ENCODE measurements around the gene FLOT1.

The FLOT1 gene

GRCh38 chr6:30779850-30780641 is 37.6 kb upstream of the FLOT1 start:
- peak overlapping the region; percentile 59; the same call in 1 of the 2 replicates for H3K4me3 ChIP-seq
- H3K9me3 ChIP-seq (ENCODE audit: low read depth, low read length) = no peaks in the 10 kb centered on the region
- H3K9ac ChIP-seq (ENCODE audit: insufficient read length) = no peak overlapping the region
- no peak for DNase-seq (ENCODE audit: low read depth, low spot score)
- no peaks in the 10 kb centered on the region for H3K36me3 ChIP-seq (ENCODE audit: insufficient read depth, low read length)
- no peak for TF ChIP-seq EZH2 (IDR thresholded peaks at IDR 0.05)
- no peak for TF ChIP-seq FOXP2 (optimal IDR thresholded peaks at IDR 0.05; ENCODE audit: control extremely low read depth, extremely low read length, insufficient read depth)
- TF ChIP-seq POLR2AphosphoS5 (IDR thresholded peaks at IDR 0.05; ENCODE audit: borderline replicate concordance, low read depth, low read length) = no peak
- H3K27ac ChIP-seq = peak overlapping the region; percentile 99

- peak overlapping the region; percentile 84 for H3K27ac ChIP-seq
- no peak for TF ChIP-seq FOXP2 (optimal IDR thresholded peaks at IDR 0.05; ENCODE audit: control extremely low read depth, extremely low read length, insufficient read depth)
- TF ChIP-seq EZH2 (IDR thresholded peaks at IDR 0.05) = no peak
- TF ChIP-seq POLR2AphosphoS5 (IDR thresholded peaks at IDR 0.05; ENCODE audit: borderline replicate concordance, low read depth, low read length) = no peak
- no peak overlapping the region for H3K9ac ChIP-seq (ENCODE audit: insufficient read length)
Observed at GRCh38 chr6:30778001-30778635, 35.6 kb upstream of the FLOT1 start.

GRCh38 chr6:30777155-30777485 is 34.6 kb upstream of the FLOT1 start:
- no peaks in the 10 kb centered on the region for H3K9me3 ChIP-seq (ENCODE audit: low read depth, low read length)
- no peak for TF ChIP-seq POLR2AphosphoS5 (IDR thresholded peaks at IDR 0.05; ENCODE audit: borderline replicate concordance, low read depth, low read length)
- no peak for TF ChIP-seq FOXP2 (optimal IDR thresholded peaks at IDR 0.05; ENCODE audit: control extremely low read depth, extremely low read length, insufficient read depth)
- no peak for TF ChIP-seq EZH2 (IDR thresholded peaks at IDR 0.05)
- H3K27ac ChIP-seq = no peak overlapping the region
- no peak overlapping the region for H3K9ac ChIP-seq (ENCODE audit: insufficient read length)
- no peaks in the 10 kb centered on the region for H3K36me3 ChIP-seq (ENCODE audit: insufficient read depth, low read length)
- no peak overlapping the region for H3K4me3 ChIP-seq
- DNase-seq (ENCODE audit: low read depth, low spot score) = no peak

More at GRCh38 chr6:30778001-30778635, 35.6 kb upstream of the FLOT1 start:
- no peaks in the 10 kb centered on the region for H3K9me3 ChIP-seq (ENCODE audit: low read depth, low read length)
- no peaks in the 10 kb centered on the region for H3K36me3 ChIP-seq (ENCODE audit: insufficient read depth, low read length)
- no peak overlapping the region; the same call in 1 of the 2 replicates for H3K4me3 ChIP-seq
- DNase-seq (ENCODE audit: low read depth, low spot score) = no peak

GRCh38 chr6:30776390-30777154 is 34.1 kb upstream of the FLOT1 start:
- Histone ChIP-seq H3K36me3 (ENCODE audit: insufficient read depth, low read length) (no peaks in the 10 kb centered on the region), H3K9ac (ENCODE audit: insufficient read length) (no peak overlapping the region), H3K9me3 (ENCODE audit: low read depth, low read length) (no peaks in the 10 kb centered on the region), H3K4me3 (no peak overlapping the region), H3K27ac (no peak overlapping the region)
- TF ChIP-seq POLR2AphosphoS5 (IDR thresholded peaks at IDR 0.05; ENCODE audit: borderline replicate concordance, low read depth, low read length) (no peak), FOXP2 (optimal IDR thresholded peaks at IDR 0.05; ENCODE audit: control extremely low read depth, extremely low read length, insufficient read depth) (no peak), EZH2 (IDR thresholded peaks at IDR 0.05) (no peak)
- no peak for DNase-seq (ENCODE audit: low read depth, low spot score)

- TF ChIP-seq POLR2AphosphoS5 (IDR thresholded peaks at IDR 0.05; ENCODE audit: borderline replicate concordance, low read depth, low read length) (no peak), EZH2 (IDR thresholded peaks at IDR 0.05) (no peak), FOXP2 (optimal IDR thresholded peaks at IDR 0.05; ENCODE audit: control extremely low read depth, extremely low read length, insufficient read depth) (no peak)
- Histone ChIP-seq H3K27ac (no peak overlapping the region), H3K4me3 (no peak overlapping the region), H3K9me3 (ENCODE audit: low read depth, low read length) (no peaks in the 10 kb centered on the region), H3K9ac (ENCODE audit: insufficient read length) (no peak overlapping the region), H3K36me3 (ENCODE audit: insufficient read depth, low read length) (no peaks in the 10 kb centered on the region)
- DNase-seq (ENCODE audit: low read depth, low spot score) = no peak
Observed at GRCh38 chr6:30775104-30775503, 32.6 kb upstream of the FLOT1 start.

- H3K9me3 ChIP-seq (ENCODE audit: low read depth, low read length) = no peaks in the 10 kb centered on the region
- no peak overlapping the region for H3K9ac ChIP-seq (ENCODE audit: insufficient read length)
- TF ChIP-seq EZH2 (IDR thresholded peaks at IDR 0.05) (no peak), POLR2AphosphoS5 (IDR thresholded peaks at IDR 0.05; ENCODE audit: borderline replicate concordance, low read depth, low read length) (no peak), FOXP2 (optimal IDR thresholded peaks at IDR 0.05; ENCODE audit: control extremely low read depth, extremely low read length, insufficient read depth) (no peak)
- H3K4me3 ChIP-seq = no peak overlapping the region
- no peak overlapping the region for H3K27ac ChIP-seq
- H3K36me3 ChIP-seq (ENCODE audit: insufficient read depth, low read length) = no peaks in the 10 kb centered on the region
- no peak for DNase-seq (ENCODE audit: low read depth, low spot score)
Observed at GRCh38 chr6:30774701-30775100, 32.2 kb upstream of the FLOT1 start.

GRCh38 chr6:30770592-30770991 is 28.1 kb upstream of the FLOT1 start:
- no peaks in the 10 kb centered on the region for H3K36me3 ChIP-seq (ENCODE audit: insufficient read depth, low read length)
- H3K9ac ChIP-seq (ENCODE audit: insufficient read length) = no peak overlapping the region
- DNase-seq (ENCODE audit: low read depth, low spot score) = no peak
- no peak overlapping the region for H3K4me3 ChIP-seq
- TF ChIP-seq EZH2 (IDR thresholded peaks at IDR 0.05) (no peak), FOXP2 (optimal IDR thresholded peaks at IDR 0.05; ENCODE audit: control extremely low read depth, extremely low read length, insufficient read depth) (no peak), POLR2AphosphoS5 (IDR thresholded peaks at IDR 0.05; ENCODE audit: borderline replicate concordance, low read depth, low read length) (no peak)
- no peak overlapping the region for H3K27ac ChIP-seq
- H3K9me3 ChIP-seq (ENCODE audit: low read depth, low read length) = no peaks in the 10 kb centered on the region

Measured in SK-N-MC (cell line).